HS-5 (cell line): ENCODE measurements around the gene SV2C.
"Not testable (repeated sequence)": the region's sequence is repeated elsewhere in the genome, so short reads cannot be mapped to it uniquely, and the experiment has no call there.

ENCODE experiments used
- DNase-seq: peaks from one replicate; pipeline ENCODE4 v3.0.0-alpha.2; 2012; ENCODE audit warnings: low read depth

SV2C gene

GRCh38 chr5:76082772-76083554 is at the start of gene SV2C:
Gene SV2C, plus strand, starts transcription at chr5:76083383. Its CDS starts 48,368 bp downstream, at chr5:76131751.
- no peak for DNase-seq

DNA sequence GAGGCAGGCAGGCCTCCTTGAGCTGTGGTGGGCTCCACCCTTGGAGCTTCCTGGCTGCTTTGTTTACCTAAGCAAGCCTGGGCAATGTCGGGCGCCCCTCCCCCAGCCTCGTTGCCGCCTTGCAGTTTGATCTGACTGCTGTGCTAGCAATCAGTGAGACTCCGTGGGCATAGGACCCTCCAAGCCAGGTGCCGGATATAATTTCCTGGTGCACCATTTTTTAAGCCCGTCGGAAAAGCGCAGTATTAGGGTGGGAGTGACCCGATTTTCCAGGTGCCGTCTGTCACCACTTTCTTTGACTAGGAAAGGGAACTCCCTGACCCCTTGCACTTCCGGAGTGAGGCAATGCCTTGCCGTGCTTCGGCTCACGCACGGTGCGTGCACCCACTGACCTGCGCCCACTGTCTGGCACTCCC is 45.4 kb upstream of the SV2C start:
- not testable (repeated sequence) for DNase-seq

- DNase-seq: no peak
Observed at GRCh38 chr5:76038212-76038611, 45.0 kb upstream of the SV2C start.

DNA sequence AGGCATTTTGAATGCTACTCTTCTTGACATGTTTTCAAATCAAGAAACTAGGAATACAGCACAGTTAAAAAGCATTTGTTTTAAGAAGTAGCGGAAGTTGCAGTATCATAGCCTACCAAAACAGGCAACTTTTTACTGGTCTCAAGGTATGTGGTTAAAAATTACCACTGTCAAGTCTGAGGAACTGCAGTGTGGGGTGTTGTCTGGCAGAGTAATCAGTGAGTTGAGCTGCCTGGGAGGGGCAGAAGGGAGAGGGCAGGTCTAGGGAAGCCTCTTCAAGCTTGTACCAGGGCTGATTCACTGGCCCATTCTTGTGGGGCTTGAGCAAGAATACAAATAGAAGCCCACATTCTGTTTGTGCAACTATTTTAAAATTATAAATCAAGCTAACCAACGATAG is 42.4 kb upstream of the SV2C start:
- no peak for DNase-seq

DNA sequence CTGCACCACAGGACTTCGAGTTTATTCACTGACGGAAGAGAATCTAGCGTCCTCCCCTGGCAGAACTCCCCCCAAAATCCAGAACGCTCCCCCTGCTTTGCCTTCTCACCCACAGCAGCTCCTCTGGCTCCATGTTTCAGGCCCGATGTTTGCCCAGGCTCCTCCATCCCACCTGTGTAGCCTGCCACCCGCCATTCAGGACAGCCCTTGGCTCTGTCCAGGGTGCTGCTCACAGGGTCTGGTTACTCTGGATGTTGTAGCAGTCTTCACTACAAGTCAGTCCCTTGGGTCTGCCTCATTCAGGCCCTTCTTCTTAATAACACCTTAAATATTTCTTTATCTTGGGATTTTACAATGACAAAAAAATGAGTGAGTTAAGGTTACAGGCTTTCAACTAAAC is 41.3 kb upstream of the SV2C start:
- no peak for DNase-seq

- no peak for DNase-seq
Observed at GRCh38 chr5:76046741-76047140, 36.4 kb upstream of the SV2C start.

GRCh38 chr5:76050134-76050533 is 33.0 kb upstream of the SV2C start:
- no peak for DNase-seq

- DNase-seq: no peak
Observed at GRCh38 chr5:76062502-76063041, 20.6 kb upstream of the SV2C start.

GRCh38 chr5:76065258-76065657 is 17.9 kb upstream of the SV2C start:
- no peak for DNase-seq

- DNase-seq: no peak
Observed at GRCh38 chr5:76069061-76069735, 14.0 kb upstream of the SV2C start.

GRCh38 chr5:76074487-76075065 is 8.6 kb upstream of the SV2C start:
- DNase-seq: no peak

DNA sequence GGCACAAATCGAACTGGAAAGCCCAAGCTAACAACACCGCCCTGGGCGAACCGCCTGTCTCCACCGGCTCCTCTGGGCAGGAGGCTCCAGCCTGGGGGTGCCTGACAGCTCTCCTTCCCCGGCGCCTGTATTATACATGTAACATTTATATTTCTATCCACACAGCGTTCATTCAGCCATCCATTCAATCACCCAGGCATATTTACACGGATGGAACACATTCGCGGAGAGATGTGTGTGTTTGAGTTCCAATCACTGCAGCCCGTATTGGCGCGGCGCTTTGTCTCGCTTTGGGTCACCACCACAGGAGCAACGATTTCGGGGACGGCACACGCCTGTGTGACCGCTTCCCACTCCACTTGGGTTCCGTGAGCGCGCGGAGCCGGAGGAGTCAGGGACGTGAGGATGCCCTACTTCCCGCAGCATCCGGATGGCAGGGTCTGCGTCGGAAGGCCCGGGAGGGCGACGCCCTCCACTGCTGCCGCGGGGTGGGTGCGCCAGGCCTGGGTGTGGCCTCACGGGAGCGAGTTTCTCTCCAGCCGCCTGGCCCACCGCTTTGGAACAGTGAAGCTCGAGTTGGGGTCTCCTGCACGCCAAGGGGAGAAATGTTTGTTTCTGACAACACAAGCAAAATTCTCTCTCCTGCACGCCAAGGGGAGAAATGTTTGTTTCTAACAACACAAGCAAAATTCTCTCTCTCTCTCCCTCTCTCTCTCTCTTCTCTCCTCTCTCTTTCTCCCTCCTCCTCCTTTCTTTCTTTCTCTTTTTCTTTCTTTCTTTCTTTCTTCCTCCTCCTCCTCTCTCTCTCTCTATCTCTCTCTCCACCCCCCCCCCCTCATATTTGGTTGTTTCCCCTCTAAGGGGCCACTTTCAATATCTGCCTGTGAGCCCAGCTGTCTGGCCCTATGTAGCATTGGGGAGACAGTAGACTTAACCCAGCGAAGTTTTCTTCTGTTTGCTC is 1.1 kb upstream of the SV2C start:
- no peak for DNase-seq

DNA sequence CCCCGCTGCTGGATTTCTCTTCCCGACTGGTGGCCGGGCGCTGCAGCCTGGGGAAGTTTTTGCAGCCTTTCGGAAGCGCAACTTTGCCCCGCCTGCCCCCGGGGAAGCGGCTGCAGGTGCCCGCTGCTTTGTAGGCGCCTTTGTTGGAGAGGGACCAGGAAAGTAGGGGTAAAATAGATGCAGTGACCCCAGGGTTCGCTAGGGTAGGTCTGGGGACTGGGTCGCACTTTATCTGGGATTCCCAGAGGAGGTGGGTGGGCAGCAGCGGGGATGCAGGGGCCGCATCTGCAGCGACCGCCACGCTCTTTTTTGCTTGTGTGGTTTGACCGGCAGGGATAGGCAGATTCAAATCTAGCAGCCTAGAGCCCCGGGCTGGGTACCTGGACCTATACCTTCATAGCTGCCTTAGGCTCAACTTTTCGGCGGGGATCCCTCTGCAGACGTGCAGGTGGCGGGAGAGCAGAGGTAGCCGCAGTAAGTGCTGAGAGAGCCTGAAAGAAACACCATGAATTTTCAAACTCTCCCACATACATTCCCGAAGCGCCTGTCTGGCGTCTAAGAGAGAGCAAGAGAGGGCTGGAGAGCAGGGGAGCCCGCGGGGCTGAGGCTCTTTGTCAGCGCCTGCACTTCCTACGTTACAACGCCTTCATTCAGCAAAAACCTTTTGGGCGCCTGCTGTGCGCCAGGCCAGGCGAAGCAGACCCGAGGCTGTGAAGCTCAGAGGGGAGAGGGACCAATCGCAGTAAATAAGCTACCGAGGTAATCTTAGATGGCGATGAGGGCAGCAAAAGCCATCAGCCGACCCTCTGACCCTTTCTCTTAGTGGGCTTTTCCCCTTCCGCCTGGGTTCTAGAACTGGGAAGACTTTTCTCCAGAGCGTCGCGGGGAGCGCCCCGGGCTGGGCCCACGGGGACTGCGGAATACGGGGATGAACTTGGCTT is 642 bp downstream of the SV2C start:
- no peak for DNase-seq

DNA sequence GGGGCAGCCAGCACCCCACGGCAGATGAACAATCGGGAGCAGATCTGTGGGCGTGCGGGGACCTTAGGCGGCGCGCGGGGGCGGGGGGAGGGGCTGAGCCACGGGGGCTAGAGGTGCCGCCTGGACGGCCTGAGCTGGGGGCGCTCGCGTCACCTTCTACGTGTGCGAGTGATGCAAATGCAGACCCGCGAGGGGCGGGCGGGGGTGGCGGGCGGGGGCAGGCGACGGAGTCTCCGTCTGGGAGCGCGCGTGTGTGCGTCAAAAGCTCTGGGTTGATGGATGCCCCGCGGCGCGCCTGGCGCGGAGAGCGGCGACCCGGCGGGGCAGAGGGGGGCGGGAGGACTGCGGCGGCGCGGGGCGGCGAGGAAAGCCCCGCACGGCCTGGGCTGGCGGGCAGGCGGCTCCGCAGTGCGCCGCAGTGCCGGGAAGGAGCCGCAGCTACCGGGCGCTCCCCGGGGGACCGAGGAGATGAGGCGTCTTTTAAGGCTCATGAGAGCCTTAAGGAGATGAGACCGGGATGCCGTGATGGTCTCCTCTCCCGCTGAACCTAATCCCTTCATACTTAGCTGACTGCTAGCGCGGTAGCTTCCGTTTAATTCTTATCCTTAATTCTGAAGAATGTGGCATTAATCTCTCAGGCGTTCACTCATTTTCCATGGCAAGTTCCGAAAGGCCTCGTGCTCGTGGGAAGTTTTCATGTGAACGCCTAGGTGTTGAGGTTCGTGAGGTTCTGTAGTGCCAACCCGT is 1.5 kb downstream of the SV2C start:
- DNase-seq: no peak

DNA sequence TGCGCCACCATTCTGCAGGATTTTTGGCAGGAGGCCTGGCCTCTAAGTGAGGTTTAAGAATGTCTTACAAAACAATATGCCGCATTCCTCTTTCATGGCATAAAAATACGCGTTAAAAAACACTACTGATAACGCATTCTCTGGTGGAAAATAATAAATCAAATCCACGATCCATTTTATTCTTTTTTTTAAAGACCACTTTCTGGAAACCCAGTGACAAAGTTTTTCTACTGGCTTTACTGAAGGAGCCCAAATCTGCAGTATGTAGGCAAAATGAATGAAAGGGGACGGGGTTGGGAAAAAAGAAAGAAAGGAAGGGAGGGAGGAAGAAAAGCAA is 2.0 kb downstream of the SV2C start:
- DNase-seq: no peak

DNA sequence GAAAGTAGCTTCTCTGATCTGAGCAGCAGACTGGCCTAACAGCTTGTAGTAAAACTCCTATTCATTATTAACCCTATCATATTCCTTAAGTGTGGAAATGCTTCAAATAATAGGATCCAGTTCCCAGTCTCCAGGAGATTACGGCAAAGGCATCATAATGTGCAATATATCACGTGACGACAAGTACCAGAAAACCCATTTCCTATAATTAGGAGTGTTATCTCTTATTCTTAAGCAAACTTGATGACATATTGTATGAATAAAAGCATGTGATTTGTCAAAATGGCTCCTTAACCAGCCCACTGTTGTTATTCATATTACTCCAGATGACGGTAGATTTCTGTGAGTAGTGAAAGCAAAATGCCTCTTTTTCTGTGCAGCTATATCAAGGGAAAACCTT is 2.9 kb downstream of the SV2C start:
- no peak for DNase-seq

DNA sequence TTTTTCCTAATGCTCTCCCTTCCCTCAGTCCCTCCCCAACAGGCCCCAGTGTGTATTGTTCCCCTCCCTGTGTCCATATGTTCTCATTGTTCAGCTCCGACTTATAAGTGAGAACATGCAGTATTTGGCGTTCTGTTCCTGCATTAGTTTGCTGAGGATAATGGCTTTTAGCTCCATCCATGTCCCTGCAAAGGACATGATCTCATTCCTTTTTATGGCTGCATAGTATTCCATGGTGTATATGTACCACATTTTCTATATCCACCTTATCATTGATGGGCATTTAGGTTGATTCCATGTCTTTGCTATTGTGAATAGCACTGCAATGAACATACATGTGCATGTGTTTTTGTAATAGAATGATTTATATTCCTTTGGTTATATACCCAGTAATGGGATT is 6.0 kb downstream of the SV2C start:
- DNase-seq: not testable (repeated sequence)

DNA sequence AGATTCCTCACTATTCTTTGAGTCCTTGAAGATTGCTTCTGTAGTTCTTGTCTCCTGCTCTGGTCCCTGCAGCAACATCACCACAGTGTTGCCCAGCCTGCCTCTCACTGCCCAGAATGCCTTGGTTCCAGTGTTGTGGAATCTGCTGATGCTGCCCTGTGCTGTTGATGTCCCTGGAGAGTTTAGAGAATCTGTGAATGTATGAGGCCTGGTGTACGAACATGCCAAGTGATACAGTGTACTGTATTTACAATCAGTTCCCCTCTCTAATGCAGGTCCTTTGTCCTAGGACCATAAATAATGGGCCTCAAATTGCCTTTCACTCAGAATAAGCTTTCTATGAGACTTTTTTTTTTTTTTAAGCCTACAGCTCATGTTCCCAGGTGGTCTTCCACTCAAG is 8.2 kb downstream of the SV2C start:
- no peak for DNase-seq

GRCh38 chr5:76099286-76099702 is 16.1 kb downstream of the SV2C start:
- no peak for DNase-seq

DNA sequence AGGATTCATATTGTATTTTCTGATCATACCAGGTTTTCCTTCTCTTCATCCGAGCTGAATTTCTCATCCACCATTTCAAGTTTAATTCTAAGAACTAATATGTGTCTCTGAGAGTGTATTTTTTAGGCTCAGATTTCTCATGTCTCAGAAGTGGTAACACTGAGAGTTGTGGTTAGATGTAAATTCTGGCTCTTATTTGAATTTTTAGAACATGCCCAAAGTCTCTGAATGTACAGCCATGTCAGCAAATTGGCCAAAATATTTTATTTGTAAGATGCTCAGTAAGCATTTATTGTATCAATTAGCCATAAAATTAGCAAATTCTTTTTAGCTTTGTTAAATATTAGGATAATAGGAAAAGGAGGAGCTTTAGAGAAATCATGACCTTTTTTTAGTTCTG is 16.6 kb downstream of the SV2C start:
- DNase-seq: no peak
